Right lobe of liver (tissue), 6 donors: ENCODE results near the gene GPC5. TPM values are rescaled to one million over a fixed set of nuclear protein-coding genes. Genes with fewer than 3 reads are reported as not detected.
"Not testable (repeated sequence)": the region's sequence is repeated elsewhere in the genome, so short reads cannot be mapped to it uniquely, and the experiment has no call there.

Source experiments
- ATAC-seq, 4 donors: fragments of 200-7000 bp; cut with Tn5 transposase; one replicate each; pipeline ENCODE4 v1.9.1; 2020; ENCODE audit warnings: mild to moderate bottlenecking in 4 of 4, moderate library complexity in 4 of 4
- DNase-seq, 3 donors: peaks; one replicate each; pipeline ENCODE4 v3.0.0-alpha.2; 2020
- H3K27ac ChIP-seq, 3 donors: fragments of 200-600 bp; one replicate each; pipeline ENCODE4 v1.8.0; 2022
- H3K27me3 ChIP-seq, 2 donors: fragments of 200-600 bp; one replicate each; pipeline ENCODE4 v1.8.0; 2022
- H3K36me3 ChIP-seq, 4 donors: fragments of 200-600 bp; sonication (generic) in 1 of 4; one replicate each; pipeline versions ENCODE4 v1.5.1 to v1.8.0; 2017 to 2022; ENCODE audit warnings: control low read depth in 1 of 4
- H3K4me1 ChIP-seq, 4 donors: fragments of 200-600 bp; sonication (generic) in 1 of 4; one replicate each; pipeline versions ENCODE4 v1.5.1 to v1.8.0; 2017 to 2022; ENCODE audit warnings: control low read depth in 1 of 4
- H3K4me3 ChIP-seq, 3 donors: fragments of 200-600 bp; one replicate each; pipeline ENCODE4 v1.8.0; 2022
- H3K9me3 ChIP-seq, 4 donors: fragments of 200-600 bp; sonication (generic) in 1 of 4; one replicate each; pipeline versions ENCODE4 v1.5.1 to v1.8.0; 2017 to 2022; ENCODE audit warnings: control low read depth in 1 of 4
- CTCF ChIP-seq, 4 donors: fragments of 200-600 bp in 3 of 4; fragments of 450-650 bp in 1 of 4; IDR thresholded peaks; one replicate each; pipeline versions ENCODE4 v1.5.1 to v1.8.0; 2016 to 2022; ENCODE audit warnings: antibody characterized with exemption in 4 of 4, mild to moderate bottlenecking in 2 of 4
- POLR2A ChIP-seq: fragments of 450-650 bp; IDR thresholded peaks from one replicate; pipeline ENCODE4 v1.6.1; 2017; ENCODE audit warnings: antibody characterized with exemption, mild to moderate bottlenecking
- WGBS: methylation state at CpG from one replicate; pipeline ENCODE4 v1.1.6; 2018; ENCODE audit warnings: low coverage, low lambda C conversion rate; ENCODE audit not compliant: insufficient coverage; ENCODE audit errors: missing lambda C conversion rate; 5-methylcytosine and 5-hydroxymethylcytosine counted together
- intact Hi-C, 2 donors: fragments of 100-400 bp; cut with DNase I; formaldehyde crosslinking; loops; one replicate each; pipeline versions ENCODE4 v1.11.2 to v1.14.1; 2022
- total RNA-seq, 6 experiments: library from RNA; depleted of rRNA in 2 of 6; stranded (reverse); fragments of >200 nt in 2 of 6; fragmentation: NEBNext Ultra II Directional in 3 of 6; extraction: Animal tissue kit (Norgen Biotek cat#: 25700) in 3 of 6; gene quantifications; one replicate each; pipeline versions ENCODE4 v1.1.0 to v1.2.4, GENCODE V29; 2016 to 2023
- donor health status: DM: no; HTN: yes; CAD: no.
- donor health status: DM: no; HTN: no; CAD: no.
- donor health status: DM: no; HTN: no; CAD: no.
- donor health status: DM: no; HTN: yes; CAD: no.
- donor health status: DM: no; HTN: yes; CAD: no.

The GPC5 gene
- total RNA-seq, 6 experiments from 2014 or later = 0.12 to 0.99 (median 0.66) TPM

GRCh38 chr13:92677571-92677970 lies 1279.2 kb downstream of the GPC5 start:
- Histone ChIP-seq H3K36me3 (no peaks in the 10 kb centered on the region), H3K4me1 (no peaks in the 10 kb centered on the region), H3K9me3 (no peaks in the 10 kb centered on the region), H3K4me3 (no peak overlapping the region), H3K27ac (no peak overlapping the region), H3K27me3 (no peaks in the 10 kb centered on the region)
- intact Hi-C loops = no loop called here
- ATAC-seq (no peak), DNase-seq (no peak)
- TF ChIP-seq POLR2A (no peak), CTCF (IDR thresholded peaks at IDR 0.05) (no peak)
- 35% methylated on average over 3 of the region's 4 CpGs for WGBS

- Histone ChIP-seq H3K9me3 (no peaks in the 10 kb centered on the region), H3K4me1 (no peaks in the 10 kb centered on the region), H3K27ac (no peak overlapping the region), H3K4me3 (no peak overlapping the region), H3K36me3 (no peaks in the 10 kb centered on the region), H3K27me3 (no peaks in the 10 kb centered on the region)
- no peak for ATAC-seq
- no peak for DNase-seq
- intact Hi-C loops = no loop called here
- TF ChIP-seq POLR2A (no peak), CTCF (IDR thresholded peaks at IDR 0.05) (no peak)
- WGBS = 92% methylated on average over 7 of the region's 7 CpGs
Observed at GRCh38 chr13:92679602-92680001, 1281.2 kb downstream of the GPC5 start.

GRCh38 chr13:92681239-92681638 lies 1282.8 kb downstream of the GPC5 start:
- DNase-seq (no peak), ATAC-seq (no peak)
- H3K9me3 ChIP-seq = no peaks in the 10 kb centered on the region
- no peaks in the 10 kb centered on the region for H3K36me3 ChIP-seq
- H3K27ac ChIP-seq = no peak overlapping the region
- no peaks in the 10 kb centered on the region for H3K27me3 ChIP-seq
- 73% methylated on average over 4 of the region's 4 CpGs for WGBS
- H3K4me1 ChIP-seq = no peaks in the 10 kb centered on the region
- no peak for TF ChIP-seq POLR2A
- intact Hi-C loops = no loop called here
- no peak overlapping the region for H3K4me3 ChIP-seq

- no peak overlapping the region for H3K27ac ChIP-seq
- no peaks in the 10 kb centered on the region for H3K9me3 ChIP-seq
- no peaks in the 10 kb centered on the region for H3K27me3 ChIP-seq
- no peak overlapping the region for H3K4me3 ChIP-seq
- intact Hi-C loops = no loop called here
- no peak for TF ChIP-seq POLR2A
- no peak for TF ChIP-seq CTCF (IDR thresholded peaks at IDR 0.05)
- 64% methylated on average over 5 of the region's 5 CpGs for WGBS
- DNase-seq (no peak), ATAC-seq (no peak)
- no peaks in the 10 kb centered on the region for H3K36me3 ChIP-seq
- no peaks in the 10 kb centered on the region for H3K4me1 ChIP-seq
Observed at GRCh38 chr13:92682832-92683517, 1284.6 kb downstream of the GPC5 start.

- Histone ChIP-seq H3K9me3 (no peaks in the 10 kb centered on the region), H3K36me3 (no peaks in the 10 kb centered on the region), H3K27me3 (no peaks in the 10 kb centered on the region), H3K4me3 (no peak overlapping the region), H3K27ac (no peak overlapping the region), H3K4me1 (no peaks in the 10 kb centered on the region)
- ATAC-seq (no peak), DNase-seq (no peak)
- no peak for TF ChIP-seq POLR2A
- TF ChIP-seq CTCF (IDR thresholded peaks at IDR 0.05) = no peak
- intact Hi-C loops = no loop called here
Observed at GRCh38 chr13:92694047-92694446, 1295.6 kb downstream of the GPC5 start.

GRCh38 chr13:92695827-92696226 lies 1297.4 kb downstream of the GPC5 start:
- H3K4me1 ChIP-seq, DNase-seq, H3K4me3 ChIP-seq, H3K36me3 ChIP-seq, intact Hi-C loops, ATAC-seq, H3K9me3 ChIP-seq, H3K27ac ChIP-seq, H3K27me3 ChIP-seq: not testable (repeated sequence)
- 80% methylated on average over 4 of the region's 4 CpGs for whole genome bisulfite sequencing
